Inferior parietal cortex (tissue), 1 donor: ENCODE measurements around the gene CCR9.
A peak's percentile ranks its signal among the peaks of the same experiment; 100 is the strongest.

Experiments used
- DNase-seq: peaks from one replicate; pipeline ENCODE4 v3.0.0-alpha.2; 2016; ENCODE audit errors: extremely low spot score

Gene CCR9

GRCh38 chr3:45937206-45938042 lies 51.1 kb downstream of the CCR9 start:
- no peak for DNase-seq

DNA sequence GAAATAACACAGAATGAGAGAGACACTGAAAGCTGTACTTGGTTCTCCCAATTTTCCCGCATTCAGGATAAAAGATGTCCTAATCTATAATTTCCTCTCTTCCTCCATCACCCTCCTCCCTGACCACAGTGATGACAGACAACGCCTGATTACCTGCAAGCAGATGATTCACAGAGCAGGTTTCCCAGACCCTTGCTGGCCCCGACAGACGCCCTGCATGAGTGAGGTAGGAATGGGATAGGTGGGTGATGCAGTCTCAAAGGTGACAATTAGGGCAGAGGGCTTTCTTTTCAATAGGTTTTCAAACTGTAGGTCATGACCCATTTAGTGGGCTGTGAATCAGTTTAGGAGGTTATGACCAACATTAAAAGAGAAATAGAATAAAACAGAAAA lies 51.7 kb downstream of the CCR9 start:
- no peak for DNase-seq

GRCh38 chr3:45938864-45939263 lies 52.5 kb downstream of the CCR9 start:
- DNase-seq, result peak; percentile 94

DNA sequence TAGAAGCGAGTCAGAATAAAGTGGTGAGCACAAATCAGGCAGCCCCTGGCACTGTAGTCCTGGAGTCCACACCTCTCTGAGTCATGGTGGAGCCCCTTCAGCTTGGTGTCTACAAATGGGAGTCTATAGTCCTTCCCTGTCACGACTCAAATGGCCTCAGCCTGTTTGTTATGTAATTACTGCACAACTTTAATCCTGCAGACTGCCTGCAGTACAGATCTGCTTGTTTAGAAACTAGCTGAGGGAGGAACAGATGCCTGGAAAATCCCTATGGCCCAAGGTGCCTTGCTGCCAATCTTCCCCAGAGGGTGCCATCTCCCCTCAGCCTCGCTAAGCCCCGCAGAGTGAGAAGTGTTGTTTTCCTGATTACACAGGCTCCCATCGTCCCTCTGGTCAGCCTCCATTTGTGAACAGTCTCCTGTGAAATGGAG lies 53.0 kb downstream of the CCR9 start:
- peak; percentile 47 for DNase-seq

GRCh38 chr3:45940004-45940780 lies 53.8 kb downstream of the CCR9 start:
- DNase-seq, result no peak

- no peak for DNase-seq
These were observed 54.5 kb downstream of the CCR9 start for GRCh38 chr3:45940781-45941365.

DNA sequence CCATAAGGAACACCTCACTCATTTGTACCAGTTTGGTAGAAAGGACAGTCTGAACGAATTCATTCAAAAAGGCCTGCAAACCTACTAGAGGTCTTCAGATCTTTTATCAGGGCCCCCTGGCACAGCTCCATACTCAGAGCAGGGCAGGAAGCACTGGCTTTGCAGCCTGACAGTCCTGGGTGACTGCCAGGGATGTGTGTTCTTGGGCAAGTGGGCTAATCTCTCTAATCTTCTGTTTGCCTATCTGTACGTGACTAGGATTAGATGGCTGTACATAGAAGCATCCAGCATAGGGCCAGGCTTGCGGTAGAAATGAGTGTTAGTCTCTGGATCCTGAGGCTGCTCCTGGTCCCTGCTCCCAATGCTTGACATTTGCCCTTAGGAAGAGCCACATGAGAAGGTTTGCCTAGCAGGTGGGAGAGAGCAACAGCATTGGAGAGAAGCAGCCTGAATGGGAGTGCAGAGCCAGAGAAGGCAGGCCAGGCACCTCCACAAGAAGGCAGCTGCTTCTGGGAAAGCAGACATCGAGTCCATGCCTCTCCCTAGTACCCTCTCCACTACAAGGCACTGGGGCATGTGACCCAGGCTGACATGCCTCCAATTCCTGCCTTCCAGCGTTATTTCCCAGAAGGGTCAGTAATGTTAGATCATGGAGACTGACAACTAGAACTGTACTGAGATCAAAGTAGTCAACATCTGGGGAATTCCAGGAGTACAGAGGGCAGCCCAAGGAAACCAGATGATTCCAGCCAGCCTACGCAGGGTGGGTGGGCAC lies 55.9 kb downstream of the CCR9 start:
- DNase-seq, result no peak

DNA sequence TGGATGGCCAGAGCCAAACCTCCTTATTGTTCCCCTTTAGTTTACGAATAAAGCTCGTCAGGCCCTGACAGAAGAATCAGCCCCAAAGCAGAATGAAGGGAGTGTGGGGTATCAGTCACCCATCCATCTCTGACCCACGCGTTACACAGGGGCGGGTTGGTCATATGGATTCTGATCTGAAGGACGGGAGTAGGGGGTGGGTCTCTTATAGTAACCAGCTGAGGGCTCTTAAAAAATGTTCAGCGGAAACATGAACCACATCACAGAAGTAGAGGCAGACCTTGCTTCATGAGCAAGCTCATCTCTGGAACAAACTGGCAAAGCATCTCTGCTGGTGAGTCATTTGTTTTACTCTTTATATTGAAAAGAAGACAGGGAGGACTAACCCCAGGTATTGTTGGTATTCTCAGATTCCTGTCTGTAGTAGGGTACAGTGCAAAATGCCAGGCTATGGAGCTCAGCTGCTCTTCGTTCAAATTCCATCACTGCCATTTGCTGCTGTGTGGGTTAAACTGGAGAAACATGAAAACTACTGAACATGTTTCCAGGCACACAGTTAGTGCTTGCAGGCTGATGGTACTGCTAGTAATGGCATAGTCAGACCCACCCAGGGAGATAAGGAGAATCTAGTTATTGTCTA lies 57.0 kb downstream of the CCR9 start, which contains the start of gene CXCR6:
TSS of gene CXCR6 (plus strand) at position 258 of the 640 bp plus-strand sequence. CDS start 3,018 bp downstream, outside the sequence.
- no peak for DNase-seq

GRCh38 chr3:45944830-45945620 lies 58.7 kb downstream of the CCR9 start:
- no peak for DNase-seq

DNA sequence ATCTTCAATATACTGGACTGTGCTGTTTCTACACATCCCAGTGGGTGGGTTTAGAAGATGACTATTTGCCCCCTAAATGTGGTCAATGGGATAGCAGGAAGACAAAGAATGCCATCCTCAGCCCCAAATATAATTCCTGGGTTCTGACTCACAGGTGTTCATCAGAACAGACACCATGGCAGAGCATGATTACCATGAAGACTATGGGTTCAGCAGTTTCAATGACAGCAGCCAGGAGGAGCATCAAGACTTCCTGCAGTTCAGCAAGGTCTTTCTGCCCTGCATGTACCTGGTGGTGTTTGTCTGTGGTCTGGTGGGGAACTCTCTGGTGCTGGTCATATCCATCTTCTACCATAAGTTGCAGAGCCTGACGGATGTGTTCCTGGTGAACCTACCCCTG lies 60.0 kb downstream of the CCR9 start:
- no peak for DNase-seq

DNA sequence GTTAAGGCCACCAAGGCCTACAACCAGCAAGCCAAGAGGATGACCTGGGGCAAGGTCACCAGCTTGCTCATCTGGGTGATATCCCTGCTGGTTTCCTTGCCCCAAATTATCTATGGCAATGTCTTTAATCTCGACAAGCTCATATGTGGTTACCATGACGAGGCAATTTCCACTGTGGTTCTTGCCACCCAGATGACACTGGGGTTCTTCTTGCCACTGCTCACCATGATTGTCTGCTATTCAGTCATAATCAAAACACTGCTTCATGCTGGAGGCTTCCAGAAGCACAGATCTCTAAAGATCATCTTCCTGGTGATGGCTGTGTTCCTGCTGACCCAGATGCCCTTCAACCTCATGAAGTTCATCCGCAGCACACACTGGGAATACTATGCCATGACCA lies 60.5 kb downstream of the CCR9 start:
- DNase-seq, result no peak

- no peak for DNase-seq
These were observed 61.0 kb downstream of the CCR9 start for GRCh38 chr3:45947361-45947760.

- DNase-seq, result no peak
These were observed 62.0 kb downstream of the CCR9 start for GRCh38 chr3:45948311-45948781.

- no peak for DNase-seq
These were observed 62.5 kb downstream of the CCR9 start for GRCh38 chr3:45948881-45949280.

GRCh38 chr3:45949432-45949831 lies 63.1 kb downstream of the CCR9 start:
- DNase-seq, result no peak

GRCh38 chr3:45950131-45950530 lies 63.8 kb downstream of the CCR9 start:
- no peak for DNase-seq

- no peak for DNase-seq
These were observed 64.6 kb downstream of the CCR9 start for GRCh38 chr3:45950686-45951600.

- no peak for DNase-seq
These were observed 65.6 kb downstream of the CCR9 start for GRCh38 chr3:45951946-45952345.

GRCh38 chr3:45952456-45952855 lies 66.1 kb downstream of the CCR9 start:
- DNase-seq, result no peak
